ENCODE data around the gene SMURF1. TPM values are rescaled to one million over a fixed set of nuclear protein-coding genes. Genes with fewer than 3 reads are reported as not detected.
"Not testable (repeated sequence)": the region's sequence is repeated elsewhere in the genome, so short reads cannot be mapped to it uniquely, and the experiment has no call there.

SMURF1 gene
- total RNA-seq, 1 donor, result 23.5 TPM

DNA sequence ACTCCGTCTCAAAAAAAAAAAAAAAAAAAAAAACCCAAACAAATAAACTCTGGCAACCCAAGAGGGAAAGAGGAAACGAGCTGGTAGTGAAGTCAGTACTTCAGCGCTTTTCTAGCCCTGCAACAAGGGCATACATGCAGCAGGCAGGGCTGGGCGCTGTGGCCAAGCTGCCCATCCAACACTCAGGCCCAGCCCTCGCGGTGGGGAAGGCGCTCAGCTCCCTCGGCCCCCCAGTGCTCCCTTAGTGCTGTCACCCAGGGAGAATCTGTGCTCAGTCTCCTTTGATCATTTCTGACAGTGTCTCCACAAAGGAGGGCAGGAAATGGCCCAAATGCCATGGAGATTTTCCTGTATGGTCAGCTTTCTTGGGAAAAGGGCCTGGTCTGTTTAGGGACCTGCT, 97.2 kb downstream of the SMURF1 start:
- Histone ChIP-seq H3K79me2 (ENCODE audit: insufficient read depth, low read length) (peaks cover 6% of the 10 kb centered on the region), H4K20me1 (ENCODE audit: insufficient read depth, low read length) (peaks cover 2% of the 10 kb centered on the region), H3K27ac (ENCODE audit: low read depth, low read length) (no peak overlapping the region), H3K4me3 (ENCODE audit: insufficient read depth, low read length) (no peak overlapping the region), H3K4me2 (ENCODE audit: insufficient read depth, low read length) (no peak overlapping the region), H3K36me3 (ENCODE audit: insufficient read depth, low read length) (peaks cover 65% of the 10 kb centered on the region), H2AFZ (ENCODE audit: low read length) (no peak overlapping the region), H3K9me3 (ENCODE audit: low read depth, low read length) (no peaks in the 10 kb centered on the region), H3K4me1 (ENCODE audit: insufficient read depth, low read length) (peaks cover 5% of the 10 kb centered on the region), H3K27me3 (ENCODE audit: insufficient read depth, low read length) (no peaks in the 10 kb centered on the region)
- no peak for DNase-seq (ENCODE audit: insufficient read length, low spot score, missing footprints)
- TF ChIP-seq, protein P1, sequence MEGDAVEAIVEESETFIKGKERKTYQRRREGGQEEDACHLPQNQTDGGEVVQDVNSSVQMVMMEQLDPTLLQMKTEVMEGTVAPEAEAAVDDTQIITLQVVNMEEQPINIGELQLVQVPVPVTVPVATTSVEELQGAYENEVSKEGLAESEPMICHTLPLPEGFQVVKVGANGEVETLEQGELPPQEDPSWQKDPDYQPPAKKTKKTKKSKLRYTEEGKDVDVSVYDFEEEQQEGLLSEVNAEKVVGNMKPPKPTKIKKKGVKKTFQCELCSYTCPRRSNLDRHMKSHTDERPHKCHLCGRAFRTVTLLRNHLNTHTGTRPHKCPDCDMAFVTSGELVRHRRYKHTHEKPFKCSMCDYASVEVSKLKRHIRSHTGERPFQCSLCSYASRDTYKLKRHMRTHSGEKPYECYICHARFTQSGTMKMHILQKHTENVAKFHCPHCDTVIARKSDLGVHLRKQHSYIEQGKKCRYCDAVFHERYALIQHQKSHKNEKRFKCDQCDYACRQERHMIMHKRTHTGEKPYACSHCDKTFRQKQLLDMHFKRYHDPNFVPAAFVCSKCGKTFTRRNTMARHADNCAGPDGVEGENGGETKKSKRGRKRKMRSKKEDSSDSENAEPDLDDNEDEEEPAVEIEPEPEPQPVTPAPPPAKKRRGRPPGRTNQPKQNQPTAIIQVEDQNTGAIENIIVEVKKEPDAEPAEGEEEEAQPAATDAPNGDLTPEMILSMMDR (IDR thresholded peaks at IDR 0.05; ENCODE audit: extremely low read depth, low read depth, low read length), result no peak

DNA sequence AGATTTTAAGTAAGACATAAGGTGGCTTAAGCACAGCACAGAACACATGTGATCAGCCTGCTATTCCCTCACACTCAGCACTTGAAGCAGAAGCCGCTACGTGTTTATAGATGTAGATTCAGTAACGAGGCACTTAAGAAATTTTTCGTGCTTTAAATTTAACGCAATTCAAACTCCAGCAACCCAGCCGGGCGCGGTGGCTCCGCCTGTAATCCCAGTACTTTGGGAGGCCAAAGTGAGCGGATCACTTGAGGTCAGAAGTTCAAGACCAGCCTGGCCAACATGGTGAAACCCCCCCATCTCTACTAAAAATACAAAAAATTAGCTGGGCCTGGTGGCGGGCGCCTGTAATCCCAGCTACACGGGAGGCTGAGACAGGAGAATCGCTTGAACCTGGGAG, 97.6 kb downstream of the SMURF1 start:
- not testable (repeated sequence) for H3K27me3 ChIP-seq (ENCODE audit: insufficient read depth, low read length); H3K4me3 ChIP-seq (ENCODE audit: insufficient read depth, low read length); H3K4me2 ChIP-seq (ENCODE audit: insufficient read depth, low read length); H2AFZ ChIP-seq (ENCODE audit: low read length); H3K9me3 ChIP-seq (ENCODE audit: low read depth, low read length); H3K79me2 ChIP-seq (ENCODE audit: insufficient read depth, low read length); H3K27ac ChIP-seq (ENCODE audit: low read depth, low read length); DNase-seq (ENCODE audit: insufficient read length, low spot score, missing footprints); H4K20me1 ChIP-seq (ENCODE audit: insufficient read depth, low read length); H3K4me1 ChIP-seq (ENCODE audit: insufficient read depth, low read length)
- peaks cover 65% of the 10 kb centered on the region for H3K36me3 ChIP-seq (ENCODE audit: insufficient read depth, low read length)

DNA sequence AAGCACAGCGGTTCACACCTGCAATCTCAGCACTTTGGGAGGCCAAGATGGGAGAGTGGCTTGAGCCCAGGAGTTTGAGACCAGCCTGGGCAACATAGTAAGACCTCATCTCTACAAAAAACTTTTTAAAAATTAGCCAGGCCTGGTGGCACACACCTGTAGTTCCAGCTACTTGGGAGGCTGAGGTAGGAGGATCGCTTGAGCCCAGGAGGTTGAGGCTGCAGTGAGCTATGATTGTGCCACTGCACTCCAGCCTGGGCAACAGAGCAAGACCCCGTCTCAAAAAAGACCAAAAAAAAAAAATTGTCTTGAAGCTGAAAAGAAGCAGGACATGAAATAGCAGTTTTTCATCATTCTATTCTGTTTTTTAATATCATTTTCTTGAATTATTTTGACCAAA, 99.0 kb downstream of the SMURF1 start:
- H4K20me1 ChIP-seq (ENCODE audit: insufficient read depth, low read length), result peaks cover 11% of the 10 kb centered on the region
- H3K79me2 ChIP-seq (ENCODE audit: insufficient read depth, low read length); DNase-seq (ENCODE audit: insufficient read length, low spot score, missing footprints); H3K9me3 ChIP-seq (ENCODE audit: low read depth, low read length); H2AFZ ChIP-seq (ENCODE audit: low read length); H3K4me2 ChIP-seq (ENCODE audit: insufficient read depth, low read length); H3K4me3 ChIP-seq (ENCODE audit: insufficient read depth, low read length); H3K27ac ChIP-seq (ENCODE audit: low read depth, low read length); H3K27me3 ChIP-seq (ENCODE audit: insufficient read depth, low read length): not testable (repeated sequence)
- peaks cover 16% of the 10 kb centered on the region for H3K4me1 ChIP-seq (ENCODE audit: insufficient read depth, low read length)
- H3K36me3 ChIP-seq (ENCODE audit: insufficient read depth, low read length), result peaks cover 58% of the 10 kb centered on the region

DNA sequence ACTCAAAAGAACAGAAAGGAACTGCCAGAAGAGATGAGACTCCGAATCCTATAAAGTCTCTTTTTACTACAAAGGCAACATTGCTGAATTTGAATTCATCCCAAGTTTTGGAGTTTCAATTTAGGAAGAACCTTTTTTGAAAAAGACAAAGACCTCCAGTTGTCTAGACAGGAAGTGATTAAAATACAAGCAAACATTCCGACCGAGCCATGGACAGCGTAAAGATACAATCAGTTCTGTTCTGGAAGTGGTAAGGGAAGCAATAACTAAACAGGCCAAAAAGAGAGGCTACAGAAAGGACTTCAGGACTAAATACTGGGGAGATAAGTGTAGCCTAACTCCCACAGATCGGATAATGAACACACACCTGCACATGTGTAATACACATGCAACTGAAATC, 101.0 kb downstream of the SMURF1 start:
- H3K4me2 ChIP-seq (ENCODE audit: insufficient read depth, low read length), result no peak overlapping the region
- TF ChIP-seq, protein P1 (IDR thresholded peaks at IDR 0.05; ENCODE audit: extremely low read depth, low read depth, low read length), result no peak
- no peak for DNase-seq (ENCODE audit: insufficient read length, low spot score, missing footprints)
- no peak overlapping the region for H3K4me3 ChIP-seq (ENCODE audit: insufficient read depth, low read length)
- H3K9me3 ChIP-seq (ENCODE audit: low read depth, low read length), result no peaks in the 10 kb centered on the region
- H3K36me3 ChIP-seq (ENCODE audit: insufficient read depth, low read length), result peaks cover 56% of the 10 kb centered on the region
- H3K4me1 ChIP-seq (ENCODE audit: insufficient read depth, low read length), result peaks cover 16% of the 10 kb centered on the region
- H3K27ac ChIP-seq (ENCODE audit: low read depth, low read length), result peak overlapping the region; percentile 7
- H3K27me3 ChIP-seq (ENCODE audit: insufficient read depth, low read length), result no peaks in the 10 kb centered on the region
- peaks cover 16% of the 10 kb centered on the region for H3K79me2 ChIP-seq (ENCODE audit: insufficient read depth, low read length)
- peaks cover 9% of the 10 kb centered on the region for H4K20me1 ChIP-seq (ENCODE audit: insufficient read depth, low read length)
- no peak overlapping the region for H2AFZ ChIP-seq (ENCODE audit: low read length)

DNA sequence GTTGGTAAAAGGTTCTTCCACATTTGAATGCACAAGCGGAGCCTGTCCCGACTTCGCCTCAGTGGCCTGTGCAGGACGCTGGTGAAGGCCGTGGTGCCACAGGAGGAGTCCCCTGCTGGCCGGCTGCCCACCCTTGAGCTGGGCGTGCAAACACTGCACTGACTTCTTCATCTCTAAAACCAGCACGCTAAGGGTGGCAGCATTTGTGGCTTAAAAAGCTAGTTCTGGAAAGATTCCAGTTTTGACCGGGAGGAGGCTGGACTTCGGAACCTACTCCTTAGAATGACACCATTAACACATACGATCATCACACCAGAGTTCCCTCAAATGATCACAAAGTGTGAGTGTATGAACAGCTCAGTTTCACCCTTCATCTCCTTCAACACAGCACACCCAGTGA, 102.4 kb downstream of the SMURF1 start:
- H4K20me1 ChIP-seq (ENCODE audit: insufficient read depth, low read length), result peaks cover 9% of the 10 kb centered on the region
- H2AFZ ChIP-seq (ENCODE audit: low read length), result no peak overlapping the region
- TF ChIP-seq, protein P1 (IDR thresholded peaks at IDR 0.05; ENCODE audit: extremely low read depth, low read depth, low read length), result no peak
- peaks cover 16% of the 10 kb centered on the region for H3K79me2 ChIP-seq (ENCODE audit: insufficient read depth, low read length)
- H3K4me1 ChIP-seq (ENCODE audit: insufficient read depth, low read length), result peaks cover 16% of the 10 kb centered on the region
- peaks cover 60% of the 10 kb centered on the region for H3K36me3 ChIP-seq (ENCODE audit: insufficient read depth, low read length)
- no peaks in the 10 kb centered on the region for H3K27me3 ChIP-seq (ENCODE audit: insufficient read depth, low read length)
- no peak overlapping the region for H3K4me3 ChIP-seq (ENCODE audit: insufficient read depth, low read length)
- H3K9me3 ChIP-seq (ENCODE audit: low read depth, low read length), result no peaks in the 10 kb centered on the region
- DNase-seq (ENCODE audit: insufficient read length, low spot score, missing footprints), result no peak
- peak overlapping the region; percentile 17 for H3K27ac ChIP-seq (ENCODE audit: low read depth, low read length)
- no peak overlapping the region for H3K4me2 ChIP-seq (ENCODE audit: insufficient read depth, low read length)
